ENCODE data around the gene ZNF175.

Gene ZNF175

GRCh38 chr19:51570962-51571575 is at the start of gene ZNF175:
Gene ZNF175 (plus strand): TSS chr19:51571283. CDS start chr19:51573330, 2,047 bp downstream.
- DNase-seq (ENCODE audit: extremely low spot score, insufficient read length, low read depth): peak; percentile 66
- peak; percentile 100 for FAIRE-seq

- no peak for FAIRE-seq
- no peak for DNase-seq (ENCODE audit: extremely low spot score, insufficient read length, low read depth)
These were observed 49.7 kb upstream of the ZNF175 start for GRCh38 chr19:51521357-51521756.

GRCh38 chr19:51521781-51522180 is 49.3 kb upstream of the ZNF175 start:
- FAIRE-seq (no peak), DNase-seq (ENCODE audit: extremely low spot score, insufficient read length, low read depth) (no peak)

- no peak for DNase-seq (ENCODE audit: extremely low spot score, insufficient read length, low read depth)
- FAIRE-seq: no peak
These were observed 46.3 kb upstream of the ZNF175 start for GRCh38 chr19:51524666-51525264.

GRCh38 chr19:51525651-51526050 is 45.4 kb upstream of the ZNF175 start:
- DNase-seq (ENCODE audit: extremely low spot score, insufficient read length, low read depth) (no peak), FAIRE-seq (no peak)

GRCh38 chr19:51529301-51529700 is 41.8 kb upstream of the ZNF175 start:
- DNase-seq (ENCODE audit: extremely low spot score, insufficient read length, low read depth) (no peak), FAIRE-seq (no peak)

- DNase-seq (ENCODE audit: extremely low spot score, insufficient read length, low read depth): no peak
- no peak for FAIRE-seq
These were observed 40.5 kb upstream of the ZNF175 start for GRCh38 chr19:51530616-51531015.

GRCh38 chr19:51531349-51532315 is 39.5 kb upstream of the ZNF175 start, which contains the start of gene SIGLEC6:
Gene SIGLEC6 (minus strand): TSS chr19:51531670. CDS start chr19:51531648, 22 bp downstream.
- FAIRE-seq (peak; percentile 84), DNase-seq (ENCODE audit: extremely low spot score, insufficient read length, low read depth) (peak; percentile 39)

GRCh38 chr19:51535535-51535934 is 35.5 kb upstream of the ZNF175 start:
- peak; percentile 45 for FAIRE-seq
- no peak for DNase-seq (ENCODE audit: extremely low spot score, insufficient read length, low read depth)

GRCh38 chr19:51539821-51540366 is 31.2 kb upstream of the ZNF175 start:
- FAIRE-seq: no peak

GRCh38 chr19:51541458-51542357 is 29.4 kb upstream of the ZNF175 start:
- DNase-seq (ENCODE audit: extremely low spot score, insufficient read length, low read depth): no peak
- FAIRE-seq: no peak

More at GRCh38 chr19:51539821-51540366, 31.2 kb upstream of the ZNF175 start:
- no peak for DNase-seq (ENCODE audit: extremely low spot score, insufficient read length, low read depth)

GRCh38 chr19:51542699-51543098 is 28.4 kb upstream of the ZNF175 start:
- no peak for FAIRE-seq
- no peak for DNase-seq (ENCODE audit: extremely low spot score, insufficient read length, low read depth)

- no peak for FAIRE-seq
These were observed 27.0 kb upstream of the ZNF175 start for GRCh38 chr19:51544038-51544437.

GRCh38 chr19:51546107-51546649 is 24.9 kb upstream of the ZNF175 start:
- FAIRE-seq (no peak), DNase-seq (ENCODE audit: extremely low spot score, insufficient read length, low read depth) (no peak)

More at GRCh38 chr19:51544038-51544437, 27.0 kb upstream of the ZNF175 start:
- no peak for DNase-seq (ENCODE audit: extremely low spot score, insufficient read length, low read depth)

- DNase-seq (ENCODE audit: extremely low spot score, insufficient read length, low read depth): no peak
- no peak for FAIRE-seq
These were observed 24.3 kb upstream of the ZNF175 start for GRCh38 chr19:51546650-51547396.

GRCh38 chr19:51547397-51548212 is 23.5 kb upstream of the ZNF175 start:
- FAIRE-seq (no peak), DNase-seq (ENCODE audit: extremely low spot score, insufficient read length, low read depth) (no peak)

GRCh38 chr19:51548213-51548651 is 22.9 kb upstream of the ZNF175 start:
- FAIRE-seq (no peak), DNase-seq (ENCODE audit: extremely low spot score, insufficient read length, low read depth) (no peak)
